SH-SY5Y (cell line): ENCODE data around the gene TRIM24.

Experiments used
- GATA2 ChIP-seq: IDR thresholded peaks from 2 replicates; pipeline ENCODE4 v1.6.1; 2011; ENCODE audit warnings: mild to moderate bottlenecking, low read depth, low read length
- GATA3 ChIP-seq: IDR thresholded peaks from 2 replicates; pipeline ENCODE4 v1.6.1; 2011; ENCODE audit warnings: low read depth, mild to moderate bottlenecking, low read length, moderate library complexity

DNA sequence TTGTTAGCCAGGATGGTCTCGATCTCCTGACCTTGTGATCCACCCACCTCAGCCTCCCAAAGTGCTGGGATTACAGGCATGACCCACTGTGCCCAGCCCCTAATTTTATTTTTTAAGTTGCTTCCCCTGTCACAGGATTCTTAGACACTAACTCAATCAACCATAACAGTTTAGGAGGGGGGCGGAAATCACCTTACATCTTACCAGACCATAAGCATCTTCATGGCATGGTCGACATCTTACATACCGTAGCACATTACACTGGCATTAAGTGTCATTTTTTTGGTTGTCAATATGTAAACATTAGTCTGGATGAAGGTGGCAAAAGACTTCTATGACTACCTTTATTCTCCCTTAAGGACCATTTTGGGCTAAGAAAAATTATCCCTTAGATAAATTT lies 95.6 kb downstream of the TRIM24 start:
- TF ChIP-seq GATA3 (no peak), GATA2 (no peak)
